Left lung (tissue), 10 donors: ENCODE results near the gene OTOG. TPM values are rescaled to one million over a fixed set of nuclear protein-coding genes. Genes with fewer than 3 reads are reported as not detected.

Experiments used
- ATAC-seq: fragments of 200-7000 bp; cut with Tn5 transposase; one replicate; pipeline ENCODE4 v1.9.1; 2020; ENCODE audit warnings: moderate library complexity
- DNase-seq, 4 donors: peaks; one replicate each; pipeline ENCODE4 v3.0.0-alpha.2; 2013 to 2020
- H3K27ac ChIP-seq, 2 donors: fragments of 200-600 bp; sonication (generic) in 1 of 2; one replicate each; pipeline versions ENCODE4 v1.5.0 to v1.8.0; 2020 to 2021
- H3K27me3 ChIP-seq, 2 donors: fragments of 200-600 bp; sonication (generic) in 1 of 2; one replicate each; pipeline versions ENCODE4 v1.5.0 to v1.8.0; 2020 to 2021
- H3K36me3 ChIP-seq, 2 donors: fragments of 200-600 bp; sonication (generic) in 1 of 2; one replicate each; pipeline versions ENCODE4 v1.5.0 to v1.8.0; 2020 to 2021
- H3K4me1 ChIP-seq, 2 donors: fragments of 200-600 bp; one replicate each; pipeline ENCODE4 v1.8.0; 2021
- H3K4me3 ChIP-seq, 2 donors: fragments of 200-600 bp; sonication (generic) in 1 of 2; one replicate each; pipeline versions ENCODE4 v1.5.0 to v1.8.0; 2020 to 2021; ENCODE audit warnings: mild to moderate bottlenecking in 1 of 2
- H3K9me3 ChIP-seq, 2 donors: fragments of 200-600 bp; sonication (generic) in 1 of 2; one replicate each; pipeline versions ENCODE4 v1.5.0 to v1.8.0; 2020 to 2021
- intact Hi-C, 2 donors: fragments of 100-400 bp; cut with DNase I; formaldehyde crosslinking; loops; one replicate each; pipeline versions ENCODE4 v1.11.2 to v1.14.2; 2022
- polyA plus RNA-seq, 6 donors: library from polyadenylated mRNA; unstranded; fragments of 120-200 nt; gene quantifications; one replicate each; pipeline ENCODE4 v1.2.1, GENCODE V29; 2013; ENCODE audit not compliant: insufficient read length in 6 of 6
- total RNA-seq, 2 donors: library from RNA; stranded (reverse); fragmentation: NEBNext Ultra II Directional; extraction: Animal tissue kit (Norgen Biotek cat#: 25700); gene quantifications; one replicate each; pipeline ENCODE4 v1.2.1, GENCODE V29; 2021
- TF ChIP-seq, protein P1 (sequence below), 2 donors: fragments of 200-600 bp; sonication (generic) in 1 of 2; IDR thresholded peaks; one replicate each; pipeline versions ENCODE4 v1.5.0 to v1.8.0; 2021; ENCODE audit warnings: antibody characterized with exemption in 2 of 2
- donor health status: DM: no; HTN: yes; CAD: no.
- donor health status: DM: no; HTN: no; CAD: no.

The OTOG gene
- total and polyA plus RNA-seq, 8 donors: 0.04 to 0.24 (median 0.11) TPM; not detected in 2

DNA sequence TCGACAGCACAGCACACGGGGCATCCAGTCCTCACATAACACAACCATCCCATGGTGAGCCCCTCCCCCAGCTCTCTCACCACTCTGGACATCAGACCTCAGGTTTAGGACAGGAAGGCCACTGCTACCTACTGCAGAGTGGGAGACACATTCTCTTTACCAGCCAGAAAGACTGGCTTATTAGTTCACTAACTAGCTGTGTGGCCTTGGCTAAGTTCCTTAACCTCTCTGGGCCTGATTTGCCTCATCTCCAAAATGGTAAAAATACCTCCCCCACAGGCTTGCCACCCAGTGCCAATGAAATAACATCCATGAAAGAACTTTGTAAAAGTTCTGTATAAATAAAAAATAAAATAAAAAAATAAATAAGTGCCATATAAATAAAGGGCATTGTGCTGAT, 35.0 kb upstream of the OTOG start:
- TF ChIP-seq, protein P1, sequence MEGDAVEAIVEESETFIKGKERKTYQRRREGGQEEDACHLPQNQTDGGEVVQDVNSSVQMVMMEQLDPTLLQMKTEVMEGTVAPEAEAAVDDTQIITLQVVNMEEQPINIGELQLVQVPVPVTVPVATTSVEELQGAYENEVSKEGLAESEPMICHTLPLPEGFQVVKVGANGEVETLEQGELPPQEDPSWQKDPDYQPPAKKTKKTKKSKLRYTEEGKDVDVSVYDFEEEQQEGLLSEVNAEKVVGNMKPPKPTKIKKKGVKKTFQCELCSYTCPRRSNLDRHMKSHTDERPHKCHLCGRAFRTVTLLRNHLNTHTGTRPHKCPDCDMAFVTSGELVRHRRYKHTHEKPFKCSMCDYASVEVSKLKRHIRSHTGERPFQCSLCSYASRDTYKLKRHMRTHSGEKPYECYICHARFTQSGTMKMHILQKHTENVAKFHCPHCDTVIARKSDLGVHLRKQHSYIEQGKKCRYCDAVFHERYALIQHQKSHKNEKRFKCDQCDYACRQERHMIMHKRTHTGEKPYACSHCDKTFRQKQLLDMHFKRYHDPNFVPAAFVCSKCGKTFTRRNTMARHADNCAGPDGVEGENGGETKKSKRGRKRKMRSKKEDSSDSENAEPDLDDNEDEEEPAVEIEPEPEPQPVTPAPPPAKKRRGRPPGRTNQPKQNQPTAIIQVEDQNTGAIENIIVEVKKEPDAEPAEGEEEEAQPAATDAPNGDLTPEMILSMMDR (IDR thresholded peaks at IDR 0.05): no peak
- Histone ChIP-seq H3K4me1 (no peaks in the 10 kb centered on the region), H3K36me3 (no peaks in the 10 kb centered on the region), H3K27ac (no peak overlapping the region), H3K9me3 (no peaks in the 10 kb centered on the region), H3K27me3 (no peaks in the 10 kb centered on the region), H3K4me3 (no peak overlapping the region)
- DNase-seq (no peak), ATAC-seq (no peak)
- intact Hi-C loops: no loop called here

DNA sequence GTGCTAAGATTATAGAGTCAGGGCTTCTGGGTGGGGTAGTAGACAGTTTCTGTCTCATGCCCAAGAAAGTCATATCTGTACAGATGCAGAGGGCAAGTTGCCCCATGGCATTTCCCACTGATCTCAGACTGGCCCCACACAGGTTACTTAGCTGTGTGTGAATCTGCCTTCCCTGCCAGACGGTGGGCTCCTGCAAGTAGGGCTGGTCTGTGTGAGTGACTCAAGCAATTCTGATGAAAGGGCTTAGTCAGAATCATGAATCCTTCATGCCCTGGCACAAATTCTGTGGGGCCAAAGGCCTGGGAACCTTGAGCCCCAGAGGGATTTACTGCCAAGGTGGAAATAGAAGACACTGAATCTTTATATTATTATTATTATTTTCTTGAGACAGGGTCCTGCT, 33.2 kb upstream of the OTOG start:
- Histone ChIP-seq H3K36me3 (no peaks in the 10 kb centered on the region), H3K27me3 (peaks cover 0 to 6% of the 10 kb centered on the region in 2 donors), H3K9me3 (no peaks in the 10 kb centered on the region), H3K4me1 (no peaks in the 10 kb centered on the region), H3K27ac (no peak overlapping the region), H3K4me3 (no peak overlapping the region)
- intact Hi-C loops: no loop called here
- DNase-seq (no peak), ATAC-seq (no peak)
- TF ChIP-seq, protein P1 (IDR thresholded peaks at IDR 0.05): no peak

DNA sequence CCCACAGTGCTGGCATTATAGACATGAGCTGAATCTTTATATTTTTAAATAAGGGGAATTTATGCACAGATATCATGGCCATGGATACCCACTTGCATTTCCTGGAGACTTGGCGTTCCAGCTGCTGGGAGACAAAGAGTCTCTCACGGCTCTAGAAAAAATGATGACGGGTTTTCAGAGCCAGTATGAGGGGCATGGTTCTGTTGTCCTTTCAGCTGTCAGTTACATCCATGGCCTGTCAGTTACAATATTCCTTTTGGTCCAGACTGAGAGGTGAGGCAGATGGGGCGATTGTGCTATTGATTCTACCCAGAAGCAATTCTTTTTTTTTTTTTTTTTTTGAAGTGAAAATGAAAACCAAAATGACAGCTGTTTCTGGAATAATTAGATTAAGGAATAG, 32.6 kb upstream of the OTOG start:
- TF ChIP-seq, protein P1 (IDR thresholded peaks at IDR 0.05): no peak
- no peak for ATAC-seq
- no peak overlapping the region for H3K27ac ChIP-seq
- H3K9me3 ChIP-seq: no peaks in the 10 kb centered on the region
- H3K36me3 ChIP-seq: no peaks in the 10 kb centered on the region
- H3K4me3 ChIP-seq: no peak overlapping the region
- no peak for DNase-seq
- intact Hi-C loops: no loop called here
- peaks cover 0 to 6% of the 10 kb centered on the region in 2 donors for H3K27me3 ChIP-seq
- no peaks in the 10 kb centered on the region for H3K4me1 ChIP-seq

DNA sequence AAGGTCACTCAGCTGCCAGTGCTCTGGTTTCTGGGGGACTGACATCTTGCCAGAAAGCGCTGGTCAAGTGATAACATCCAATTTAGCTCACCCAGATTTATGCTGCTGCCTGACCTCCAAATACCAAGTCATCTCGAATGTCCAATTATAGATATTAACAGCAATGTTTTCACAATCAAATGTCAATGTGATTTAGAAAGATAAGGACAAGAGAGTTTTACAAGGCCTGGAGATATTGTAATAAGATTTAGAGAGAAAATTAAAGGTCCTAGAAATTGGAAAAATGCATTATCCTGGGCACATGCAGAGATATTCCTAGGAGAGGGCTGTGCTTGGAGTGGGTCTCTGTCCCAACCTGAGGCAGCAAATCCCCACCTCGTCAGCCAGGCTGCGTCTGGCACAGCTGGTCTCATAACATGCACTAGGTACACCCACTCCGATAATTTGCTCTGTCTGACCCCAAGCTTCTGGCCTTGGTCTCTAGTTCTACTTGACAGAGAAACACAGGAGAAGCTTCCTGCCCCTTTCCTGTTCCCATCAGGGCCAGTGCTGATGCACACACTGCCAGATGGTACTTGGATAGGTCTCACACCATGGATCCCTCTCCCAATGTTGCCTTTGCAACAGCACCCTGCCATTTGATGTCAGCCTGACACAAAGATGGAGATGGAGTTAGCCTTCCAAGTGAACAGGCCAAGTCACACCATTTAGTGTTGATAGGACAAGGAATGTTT, 31.4 kb upstream of the OTOG start:
- Histone ChIP-seq H3K9me3 (no peaks in the 10 kb centered on the region), H3K27ac (no peak overlapping the region), H3K36me3 (no peaks in the 10 kb centered on the region), H3K4me1 (no peaks in the 10 kb centered on the region), H3K27me3 (peaks cover 0 to 6% of the 10 kb centered on the region in 2 donors), H3K4me3 (no peak overlapping the region)
- TF ChIP-seq, protein P1 (IDR thresholded peaks at IDR 0.05): no peak
- DNase-seq (no peak), ATAC-seq (no peak)
- intact Hi-C loops: no loop called here

DNA sequence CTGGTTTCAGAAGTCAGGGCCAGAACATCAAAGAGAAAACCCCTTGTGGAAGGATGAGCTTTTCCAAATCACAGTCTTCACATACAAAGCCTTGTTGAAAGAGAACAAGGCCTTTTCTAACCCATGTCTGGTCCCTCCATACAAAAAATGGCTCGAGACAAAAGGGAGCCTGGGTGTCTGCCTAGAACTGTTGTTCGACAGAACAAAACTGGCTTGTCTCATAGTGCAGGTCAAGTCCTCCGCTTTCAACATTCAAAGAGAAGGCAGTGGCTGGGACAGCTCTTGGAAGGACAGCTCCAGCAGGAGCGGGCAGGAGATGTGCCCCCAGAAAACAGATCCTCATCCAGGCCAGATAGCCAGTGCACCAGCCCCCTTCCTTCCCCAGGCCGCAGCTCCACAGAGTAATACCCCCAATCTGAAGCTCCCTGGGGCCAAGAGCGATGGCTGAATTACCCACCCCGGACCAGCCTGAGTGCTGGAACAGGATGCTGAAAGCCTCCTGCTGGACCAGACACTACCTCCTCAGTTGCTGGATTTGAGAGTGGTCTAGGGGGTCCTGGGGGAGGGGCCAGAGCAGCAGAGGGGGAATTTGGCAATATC, 30.4 kb upstream of the OTOG start:
- intact Hi-C loops: no loop called here
- Histone ChIP-seq H3K27me3 (peaks cover 0 to 6% of the 10 kb centered on the region in 2 donors), H3K4me1 (no peaks in the 10 kb centered on the region), H3K4me3 (no peak overlapping the region), H3K9me3 (no peaks in the 10 kb centered on the region), H3K27ac (no peak overlapping the region), H3K36me3 (no peaks in the 10 kb centered on the region)
- DNase-seq (no peak), ATAC-seq (no peak)
- TF ChIP-seq, protein P1 (IDR thresholded peaks at IDR 0.05): no peak
